ENCODE data around the gene ATP11A.
A peak's percentile ranks its signal among the peaks of the same experiment; 100 is the strongest.

Gene ATP11A

DNA sequence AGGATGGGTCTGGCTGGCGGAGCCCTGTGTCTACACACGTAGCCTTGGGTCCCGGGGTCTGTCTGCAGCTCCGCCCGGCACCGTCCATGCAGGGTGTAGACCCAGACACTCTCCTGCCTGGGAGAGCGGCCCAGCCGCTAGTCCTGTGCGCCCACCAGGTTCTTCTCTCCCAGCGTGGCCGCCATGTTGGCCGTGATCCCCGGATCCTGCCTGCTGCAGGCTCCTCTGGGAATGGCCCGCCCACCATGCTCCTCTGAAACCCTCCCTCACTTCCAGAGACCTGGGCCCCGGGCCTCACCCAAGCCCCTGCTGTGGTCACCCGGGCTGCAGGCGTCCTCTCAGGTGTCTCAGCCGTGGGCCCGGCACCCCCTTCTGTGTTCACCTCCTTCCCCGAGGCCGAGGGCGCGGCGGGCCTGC, 221.5 kb downstream of the ATP11A start:
- no peak for DNase-seq

DNA sequence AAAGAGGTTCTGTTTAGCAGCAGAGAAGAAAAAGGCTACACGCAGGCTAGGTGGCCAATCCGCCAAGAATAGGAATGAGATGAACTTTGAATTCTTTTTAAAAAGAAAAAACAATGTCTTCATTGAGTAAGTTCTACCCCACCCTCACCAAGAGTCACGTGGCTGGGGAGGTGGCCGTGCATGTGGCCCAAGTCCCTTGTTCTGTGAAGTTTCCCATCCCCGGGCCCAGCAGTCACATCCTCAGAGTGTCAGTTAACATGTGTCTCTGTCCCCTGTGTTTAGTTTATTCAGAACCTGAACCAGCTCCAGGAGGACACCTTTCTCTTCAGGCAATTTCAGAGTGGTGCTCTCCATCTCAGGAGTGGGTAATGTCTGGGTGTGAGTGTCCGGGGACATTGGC, 222.0 kb downstream of the ATP11A start:
- DNase-seq, result no peak

- no peak for DNase-seq
Observed at GRCh38 chr13:112912726-112913440, 223.0 kb downstream of the ATP11A start.

DNA sequence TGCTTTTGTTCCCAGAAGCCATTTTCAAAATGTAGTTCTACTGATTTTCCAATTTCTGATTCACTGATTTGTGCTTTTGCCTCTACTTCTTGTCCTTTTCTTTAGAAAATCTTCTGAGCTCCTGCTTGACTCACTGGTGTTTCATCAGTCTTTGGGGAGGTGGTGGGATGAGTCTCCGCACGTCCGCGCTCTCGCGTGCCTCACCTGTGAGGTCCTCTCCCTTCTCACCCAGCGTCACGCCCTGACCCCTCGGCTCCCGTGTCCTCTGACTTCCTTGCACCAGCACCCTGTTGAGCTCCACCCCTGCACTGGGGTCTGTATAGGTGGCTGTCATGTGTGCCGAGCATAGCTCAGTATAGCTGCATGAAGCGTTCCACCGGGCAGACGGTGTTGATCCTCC, 226.5 kb downstream of the ATP11A start:
- DNase-seq, result no peak

- DNase-seq, result no peak
Observed at GRCh38 chr13:112917056-112917664, 227.3 kb downstream of the ATP11A start.

- no peak for DNase-seq
Observed at GRCh38 chr13:112917737-112918136, 227.9 kb downstream of the ATP11A start.

DNA sequence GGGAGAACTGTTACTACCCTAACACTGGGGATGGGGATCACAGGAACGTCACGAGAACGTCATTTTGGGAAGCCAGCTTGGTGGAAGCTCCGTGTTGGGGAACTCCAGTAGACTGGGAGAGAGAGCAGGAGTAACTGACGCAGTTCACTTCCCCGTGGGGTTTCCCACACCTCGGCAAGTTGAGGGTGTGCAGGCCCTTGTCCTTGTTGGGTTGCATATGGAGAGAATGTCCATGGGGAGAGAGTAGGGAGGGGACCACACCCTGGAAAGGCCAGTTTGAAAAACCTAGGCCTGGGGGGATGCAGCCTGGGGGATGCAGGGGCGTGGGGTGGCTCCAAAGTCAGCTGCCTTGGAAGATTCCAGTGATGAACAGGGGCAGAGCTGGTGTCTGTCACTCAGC, 228.4 kb downstream of the ATP11A start:
- no peak for DNase-seq

DNA sequence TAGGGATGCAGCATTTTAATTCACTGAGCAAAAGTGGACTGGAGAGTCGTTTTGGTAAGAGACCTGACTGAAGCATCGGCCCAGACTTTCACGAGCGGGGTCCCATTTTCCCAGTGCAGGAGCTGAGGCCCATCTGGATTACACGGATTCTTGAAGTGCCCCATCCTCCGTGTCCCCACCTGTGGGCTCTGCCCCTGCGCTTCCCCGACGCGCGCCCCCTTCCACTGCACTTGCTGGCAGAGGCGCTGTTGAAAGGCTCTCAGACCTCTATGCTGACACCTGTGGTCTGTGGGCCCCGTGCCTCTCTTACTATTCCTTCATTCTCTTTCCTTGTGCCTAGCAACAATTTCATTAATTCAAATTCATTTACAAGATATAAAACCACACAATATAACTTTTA, 228.9 kb downstream of the ATP11A start:
- no peak for DNase-seq

GRCh38 chr13:112923962-112924361, 234.1 kb downstream of the ATP11A start:
- no peak for DNase-seq

DNA sequence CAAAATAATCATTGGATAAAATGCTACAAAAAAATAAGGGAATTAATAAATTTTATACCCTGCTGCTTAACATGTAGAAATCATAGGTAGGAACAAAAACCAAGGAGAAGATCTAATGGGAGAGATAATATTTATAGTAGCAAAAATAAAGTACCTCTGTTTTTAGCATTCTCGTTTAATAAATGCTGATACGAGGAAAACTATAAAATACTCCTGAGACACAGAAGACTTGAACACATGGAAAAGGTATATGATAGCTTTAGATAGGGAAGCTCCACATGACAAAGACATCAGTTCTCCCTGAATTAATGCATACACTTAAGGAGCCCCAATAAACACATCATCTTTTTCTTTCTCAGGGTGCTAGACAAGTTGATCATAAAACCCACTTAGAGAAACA, 234.5 kb downstream of the ATP11A start:
- DNase-seq, result no peak

DNA sequence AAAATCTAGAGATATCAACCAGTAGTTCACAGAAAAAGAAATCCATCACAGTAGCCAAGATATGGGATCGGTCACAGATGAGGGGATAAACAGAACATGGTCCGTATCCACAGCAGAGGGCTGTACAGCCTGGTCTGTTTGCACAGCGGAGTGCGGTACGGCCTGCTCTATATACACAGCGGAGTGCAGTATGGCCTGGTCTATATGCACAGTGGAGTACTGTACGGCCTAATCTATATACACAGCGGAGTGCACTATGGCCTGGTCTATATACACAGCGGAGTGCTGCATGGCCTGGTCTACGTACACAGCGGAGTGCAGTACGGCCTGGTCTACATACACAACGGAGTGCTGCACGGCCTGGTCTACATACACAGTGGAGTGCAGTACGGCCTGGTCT, 236.2 kb downstream of the ATP11A start:
- DNase-seq, result no peak

GRCh38 chr13:112926993-112927392, 237.2 kb downstream of the ATP11A start:
- DNase-seq, result no peak

DNA sequence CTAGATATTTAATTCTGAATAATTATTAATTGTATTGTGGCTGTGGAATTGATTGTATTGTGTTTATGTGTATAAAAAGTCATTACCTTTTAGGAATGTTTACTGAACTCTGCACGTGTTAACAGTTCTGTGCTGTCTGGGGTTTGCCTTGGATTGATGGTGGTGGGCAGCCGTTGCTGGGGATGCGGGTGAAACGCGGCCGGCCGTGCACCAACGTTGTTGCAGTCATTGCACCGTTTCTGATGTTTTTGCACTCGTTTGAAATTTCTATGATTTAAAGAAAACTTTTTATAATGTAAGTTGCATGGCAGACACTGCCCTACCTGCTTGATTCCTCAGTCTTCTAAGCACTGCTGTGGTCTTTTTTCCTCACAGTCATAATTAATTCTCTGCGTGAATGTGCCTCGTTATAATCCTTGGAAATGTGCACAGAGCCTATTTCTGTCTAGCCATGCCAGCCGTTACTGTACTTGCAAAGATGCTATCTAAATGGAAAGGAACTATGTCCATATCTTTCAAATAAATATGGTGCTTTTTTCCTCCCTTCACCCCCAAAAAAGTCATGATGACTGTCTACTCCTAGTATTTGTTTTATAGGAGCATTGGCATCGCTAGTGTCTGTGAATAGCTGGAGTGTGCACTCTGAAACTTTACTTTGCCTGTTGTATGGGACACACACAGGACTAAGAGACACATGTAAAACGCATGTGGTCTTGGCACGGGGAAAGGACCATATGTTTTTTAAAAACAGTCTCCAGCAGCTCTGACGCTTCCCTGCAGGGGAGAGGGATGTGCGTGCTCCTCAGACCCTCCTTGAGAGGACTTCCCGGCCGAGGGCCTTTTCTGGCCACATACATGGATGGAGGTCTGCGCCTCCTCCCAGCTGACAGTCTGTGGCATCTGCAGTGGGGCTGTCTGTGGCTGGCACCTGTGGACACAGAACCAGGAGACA, 238.5 kb downstream of the ATP11A start:
- peak in 1 of 2 experiments; percentile 76 for DNase-seq

DNA sequence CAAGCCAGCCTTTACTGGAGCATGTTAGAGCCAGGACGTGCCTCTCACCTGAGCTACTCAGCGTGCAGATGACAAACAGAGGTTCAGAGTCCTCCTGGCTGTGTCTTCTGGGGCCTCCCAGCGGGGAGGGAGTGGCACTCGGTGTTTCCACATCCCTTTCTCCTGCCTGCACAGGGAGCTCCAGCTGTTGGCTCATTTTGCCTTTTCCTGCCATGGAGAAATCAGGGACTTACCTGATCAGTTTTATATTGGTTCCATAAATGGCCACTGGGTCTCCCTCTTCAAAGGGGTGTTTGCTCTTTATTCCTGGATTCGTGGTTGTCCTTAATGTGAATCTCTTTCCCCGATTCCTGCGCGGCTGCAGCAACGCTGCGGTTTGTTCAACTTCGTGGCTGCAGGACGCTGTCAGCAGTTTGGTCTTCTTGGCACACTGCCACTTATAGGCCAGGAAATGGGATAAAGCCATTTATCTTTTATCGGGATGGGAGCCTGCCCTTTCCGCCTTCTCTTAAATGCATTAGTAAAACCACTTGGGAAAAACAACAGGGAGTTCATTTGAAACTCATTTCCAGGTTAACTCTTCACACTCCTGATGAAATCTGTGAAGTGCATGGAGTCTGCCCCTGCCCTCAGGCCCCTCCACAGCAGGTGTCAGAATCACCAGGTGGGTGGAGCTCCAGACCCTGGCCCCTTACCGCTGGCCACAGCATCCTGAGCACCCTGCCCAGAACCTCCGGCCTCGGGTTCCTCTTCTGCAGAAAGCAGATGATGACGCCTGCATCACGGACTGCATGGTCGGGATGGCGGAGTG, 239.3 kb downstream of the ATP11A start:
- peak; percentile 86 to 98 for DNase-seq

DNA sequence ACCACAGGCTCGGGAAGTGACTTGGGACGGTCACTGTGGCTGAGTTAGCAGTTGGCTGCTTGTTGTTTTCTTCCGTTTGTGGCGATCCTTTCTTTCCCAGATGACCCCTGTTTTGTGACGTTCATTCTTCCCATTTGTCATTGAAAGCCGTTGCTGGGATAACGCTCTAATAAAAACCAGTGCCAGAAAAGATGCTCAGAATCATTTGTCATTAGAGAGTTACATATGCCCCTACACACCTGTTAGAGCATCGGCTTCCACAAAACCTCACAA, 239.9 kb downstream of the ATP11A start:
- no peak for DNase-seq

DNA sequence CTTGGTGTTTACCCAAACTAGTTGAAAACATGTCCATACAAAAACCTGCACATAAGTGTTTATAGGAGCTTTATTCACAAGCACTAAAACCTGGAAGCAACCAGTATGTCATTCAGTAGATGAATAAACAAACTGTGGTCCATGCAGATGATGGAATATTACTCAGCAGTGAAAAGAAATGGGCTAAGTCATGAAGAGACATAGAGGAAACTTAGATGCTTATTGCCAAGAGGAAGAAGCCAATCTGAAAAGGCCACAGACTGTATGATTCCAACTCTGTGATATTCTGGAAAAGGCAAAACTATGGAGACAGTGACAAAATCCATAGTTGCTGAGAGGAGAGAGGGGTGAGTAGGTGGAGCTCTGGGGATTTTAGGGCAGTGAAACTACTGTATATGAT, 240.4 kb downstream of the ATP11A start:
- no peak for DNase-seq

DNA sequence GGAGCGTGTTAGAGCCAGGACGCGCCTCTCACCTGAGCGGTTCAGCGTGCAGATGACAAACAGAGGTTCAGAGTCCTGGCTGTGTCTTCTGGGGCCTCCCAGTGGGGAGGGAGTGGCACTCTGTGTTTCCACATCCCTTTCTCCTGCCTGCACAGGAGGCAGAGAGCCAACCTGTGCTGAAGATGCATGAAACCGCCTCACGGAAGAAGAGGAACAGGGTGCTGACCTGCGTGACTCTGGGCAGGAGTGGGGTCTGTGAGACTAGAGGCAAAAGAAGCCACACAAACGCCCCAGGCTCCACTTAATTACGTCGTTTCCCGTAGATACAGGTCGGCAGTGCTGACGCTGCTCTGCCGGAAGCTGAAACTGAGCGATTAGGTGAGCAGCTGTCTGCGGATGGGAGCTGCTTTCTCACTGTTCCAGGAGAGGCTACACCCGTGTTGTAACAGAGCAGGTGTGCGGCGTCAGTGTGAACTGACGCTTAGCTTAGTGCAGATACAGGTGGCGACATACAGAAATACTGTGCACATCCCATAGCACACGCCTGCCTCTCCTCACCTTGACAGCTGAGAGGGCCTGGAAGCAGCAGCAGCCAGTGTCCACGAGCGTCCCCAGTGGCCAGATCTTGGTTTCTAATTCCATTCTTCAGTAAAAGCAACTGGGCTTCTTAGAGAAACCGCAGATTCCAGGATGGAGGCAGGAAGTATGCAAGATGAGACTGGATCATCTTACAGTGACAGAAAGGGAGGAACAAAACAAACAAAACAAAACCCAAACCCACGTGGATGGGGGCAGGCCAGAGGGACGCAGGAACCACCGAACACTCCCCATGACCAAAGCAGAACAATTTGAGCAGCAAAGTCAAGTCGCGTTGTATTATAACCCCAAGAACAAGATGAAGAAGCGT, 241.4 kb downstream of the ATP11A start:
- DNase-seq, result peak; percentile 93 to 95

GRCh38 chr13:112932971-112933370, 243.1 kb downstream of the ATP11A start:
- no peak for DNase-seq

DNA sequence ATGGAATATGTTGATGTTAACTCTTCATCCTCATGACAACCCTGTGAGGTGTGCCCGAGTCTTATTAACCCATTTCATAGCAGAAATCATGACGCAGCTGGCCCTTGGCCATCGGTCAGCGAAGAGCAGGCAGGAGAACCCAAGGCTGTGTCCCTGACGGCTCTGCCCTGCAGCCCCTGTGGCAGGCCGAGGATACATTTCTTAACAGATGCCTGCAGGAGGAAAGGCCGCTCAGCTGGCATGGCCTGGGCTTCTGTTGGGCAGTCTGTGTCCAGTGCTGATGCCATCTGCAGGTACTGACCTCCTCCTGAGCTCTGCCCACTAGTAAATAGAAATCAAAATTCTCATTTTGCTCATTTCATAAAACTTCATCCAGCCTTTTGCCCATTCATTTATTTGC, 243.8 kb downstream of the ATP11A start:
- no peak for DNase-seq

DNA sequence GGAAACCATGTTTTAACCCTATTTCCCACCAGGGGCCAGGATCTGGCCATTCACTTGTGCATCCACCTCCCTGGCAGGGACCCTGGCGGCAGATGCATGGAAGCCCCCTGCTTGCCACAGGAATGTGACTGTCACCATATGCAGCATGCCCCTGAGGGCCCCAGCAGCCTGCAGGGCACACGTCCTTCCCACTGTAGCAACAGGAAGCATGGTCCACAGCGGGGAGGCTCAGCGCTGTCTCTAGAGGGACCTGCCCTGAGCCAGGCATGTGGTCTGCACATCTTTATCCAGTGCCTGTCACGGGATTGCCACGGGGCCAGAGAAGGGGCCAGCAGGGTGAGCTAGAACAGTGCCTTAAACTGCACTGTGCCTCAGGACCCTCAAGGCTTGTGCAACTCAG, 244.2 kb downstream of the ATP11A start:
- no peak for DNase-seq

Data from NCI-H187 (cell line).